B cell (primary cell): ENCODE measurements around the gene DNAJC11. TPM values are rescaled to one million over a fixed set of nuclear protein-coding genes. Genes with fewer than 3 reads are reported as not detected.

ENCODE experiments used
- ATAC-seq: fragments of 200-7000 bp; cut with Tn5 transposase; one replicate; pipeline ENCODE4 v1.10.0; 2021; ENCODE audit warnings: low read depth, mild to moderate bottlenecking, moderate number of reproducible peaks, moderate library complexity
- CTCF ChIA-PET: fragments of 350-600 bp; sonication (Branson Sonifier 250); formaldehyde crosslinking; loops from one replicate; lab custom pipeline; 2021; ENCODE audit warnings: antibody characterized with exemption, inconsistent platforms; lab: Charles Lee
- POLR2A ChIA-PET: fragments of 350-600 bp; sonication (Branson Sonifier 250); formaldehyde crosslinking; loops from one replicate; lab custom pipeline; 2021; ENCODE audit warnings: antibody characterized with exemption; lab: Charles Lee
- DNase-seq: peaks from one replicate; pipeline ENCODE4 v3.0.0; 2013
- H2AFZ ChIP-seq: 2 replicates; pipeline ENCODE4 v1.6.1; 2012; ENCODE audit warnings: mild to moderate bottlenecking, low read depth, low read length; ENCODE audit not compliant: insufficient read depth, poor library complexity, severe bottlenecking
- H3K27ac ChIP-seq, 2 donors: 1 replicate in 1 of 2; 2 replicates in 1 of 2; pipeline ENCODE4 v1.5.1; 2012 to 2013; ENCODE audit warnings: low read length in 2 of 2, mild to moderate bottlenecking in 2 of 2, moderate library complexity in 1 of 2
- H3K27me3 ChIP-seq, 4 experiments: fragments of 200-600 bp in 1 of 4; sonication (generic) in 1 of 4; replicated peaks in 1 of 4; 1 replicate in 2 of 4; 2 replicates in 2 of 4; pipeline versions ENCODE4 v1.6.1 to v1.7.0; 2013 to 2016; ENCODE audit warnings: low read length in 3 of 4, mild to moderate bottlenecking in 2 of 4, mixed read lengths in 1 of 4, moderate library complexity in 1 of 4; ENCODE audit not compliant: insufficient read depth in 4 of 4, control insufficient read depth in 3 of 4; ENCODE audit errors: control extremely low read depth in 1 of 4
- H3K36me3 ChIP-seq, 2 experiments: replicated peaks in 1 of 2; 1 replicate in 1 of 2; 2 replicates in 1 of 2; pipeline versions ENCODE4 v1.6.1 to v1.7.1; 2013; ENCODE audit warnings: low read length in 1 of 2; ENCODE audit not compliant: insufficient read depth in 2 of 2, control insufficient read depth in 1 of 2; ENCODE audit errors: control extremely low read depth in 1 of 2, extremely low read depth in 1 of 2
- H3K4me1 ChIP-seq, 2 donors: fragments of 200-600 bp in 1 of 2; sonication (generic) in 1 of 2; 1 replicate in 1 of 2; 2 replicates in 1 of 2; pipeline versions ENCODE4 v1.5.1 to v1.6.1; 2013 to 2017; ENCODE audit warnings: low read length in 2 of 2; ENCODE audit not compliant: control insufficient read depth in 2 of 2, insufficient read depth in 2 of 2
- H3K4me2 ChIP-seq: replicated peaks from 2 replicates; pipeline ENCODE3; 2012; ENCODE audit warnings: mild to moderate bottlenecking, low read depth, low read length; ENCODE audit not compliant: poor library complexity, severe bottlenecking
- H3K4me3 ChIP-seq, 5 experiments: fragments of 200-600 bp in 1 of 5; sonication (generic) in 1 of 5; 1 replicate in 3 of 5; 2 replicates in 2 of 5; pipeline versions ENCODE4 v1.5.1 to v1.7.0; 2011 to 2016; ENCODE audit warnings: low read length in 4 of 5, mild to moderate bottlenecking in 4 of 5, low read depth in 2 of 5, control low read depth in 1 of 5, moderate library complexity in 1 of 5; ENCODE audit not compliant: insufficient read depth in 1 of 5; ENCODE audit errors: control extremely low read depth in 1 of 5, extremely low read depth in 1 of 5
- H3K79me2 ChIP-seq: fragments of 200-600 bp; sonication (generic); one replicate; pipeline ENCODE4 v1.6.0; 2016; ENCODE audit warnings: low read length; ENCODE audit not compliant: control insufficient read depth, insufficient read depth
- H3K9ac ChIP-seq: fragments of 200-600 bp; sonication (generic); 2 replicates; pipeline ENCODE4 v1.6.1; 2017; ENCODE audit warnings: mild to moderate bottlenecking, low read length, moderate library complexity
- H3K9me3 ChIP-seq, 3 donors: one replicate each; pipeline versions ENCODE4 v1.6.1 to v1.7.1; 2013; ENCODE audit warnings: low read length in 2 of 3; ENCODE audit not compliant: control insufficient read depth in 2 of 3, insufficient read depth in 1 of 3; ENCODE audit errors: control extremely low read depth in 1 of 3
- H4K20me1 ChIP-seq: 2 replicates; pipeline ENCODE4 v1.6.0; 2012; ENCODE audit warnings: mild to moderate bottlenecking, low read length; ENCODE audit not compliant: insufficient read depth, control insufficient read depth, poor library complexity, severe bottlenecking
- H3K27ac Mint-ChIP-seq: one replicate; pipeline ENCODE4 v1.8.0; 2021; ENCODE audit warnings: mixed read lengths
- H3K27me3 Mint-ChIP-seq: one replicate; pipeline ENCODE4 v1.8.0; 2021; ENCODE audit warnings: mixed read lengths
- H3K4me1 Mint-ChIP-seq: one replicate; pipeline ENCODE4 v1.8.0; 2021; ENCODE audit warnings: mixed read lengths
- H3K4me3 Mint-ChIP-seq: one replicate; pipeline ENCODE4 v1.8.0; 2021; ENCODE audit warnings: mixed read lengths
- H3K9me3 Mint-ChIP-seq: one replicate; pipeline ENCODE4 v1.8.0; 2022; ENCODE audit warnings: mixed read lengths; ENCODE audit not compliant: insufficient read depth
- EZH2 ChIP-seq: IDR thresholded peaks from 2 replicates; pipeline ENCODE4 v1.6.1; 2012; ENCODE audit warnings: borderline replicate concordance, low read depth, mild to moderate bottlenecking, moderate library complexity, low read length; ENCODE audit not compliant: insufficient read depth, poor library complexity, severe bottlenecking
- WGBS: methylation state at CpG from one replicate; pipeline ENCODE4 v1.1.5; 2013; ENCODE audit warnings: missing lambda C conversion rate; ENCODE audit not compliant: insufficient coverage; 5-methylcytosine and 5-hydroxymethylcytosine counted together
- intact Hi-C: fragments of 100-400 bp; cut with micrococcal nuclease; formaldehyde crosslinking; loops from one replicate; pipeline ENCODE4 v1.10.0; 2022
- polyA plus RNA-seq: library from polyadenylated mRNA; depleted of rRNA; stranded (reverse); fragments of >200 nt; gene quantifications from 2 replicates; pipeline ENCODE4 v1.2.3, GENCODE V29; 2012
- total RNA-seq, 2 donors: library from RNA; stranded (reverse); fragments of 120-200 nt in 1 of 2; gene quantifications; 1 replicate in 1 of 2; 2 replicates in 1 of 2; pipeline versions ENCODE4 v1.2.3 to v1.2.4, GENCODE V29; 2013 to 2022
- TF ChIP-seq, protein P1 (sequence below): fragments of 200-600 bp; IDR thresholded peaks from one replicate; pipeline ENCODE4 v1.8.0; 2022; ENCODE audit warnings: antibody characterized with exemption, mild to moderate bottlenecking

The DNAJC11 gene
- total and polyA plus RNA-seq, 2 donors (not counting 1 experiment from before 2014, with no cell fraction given), result 29.2 to 51.6 TPM

DNA sequence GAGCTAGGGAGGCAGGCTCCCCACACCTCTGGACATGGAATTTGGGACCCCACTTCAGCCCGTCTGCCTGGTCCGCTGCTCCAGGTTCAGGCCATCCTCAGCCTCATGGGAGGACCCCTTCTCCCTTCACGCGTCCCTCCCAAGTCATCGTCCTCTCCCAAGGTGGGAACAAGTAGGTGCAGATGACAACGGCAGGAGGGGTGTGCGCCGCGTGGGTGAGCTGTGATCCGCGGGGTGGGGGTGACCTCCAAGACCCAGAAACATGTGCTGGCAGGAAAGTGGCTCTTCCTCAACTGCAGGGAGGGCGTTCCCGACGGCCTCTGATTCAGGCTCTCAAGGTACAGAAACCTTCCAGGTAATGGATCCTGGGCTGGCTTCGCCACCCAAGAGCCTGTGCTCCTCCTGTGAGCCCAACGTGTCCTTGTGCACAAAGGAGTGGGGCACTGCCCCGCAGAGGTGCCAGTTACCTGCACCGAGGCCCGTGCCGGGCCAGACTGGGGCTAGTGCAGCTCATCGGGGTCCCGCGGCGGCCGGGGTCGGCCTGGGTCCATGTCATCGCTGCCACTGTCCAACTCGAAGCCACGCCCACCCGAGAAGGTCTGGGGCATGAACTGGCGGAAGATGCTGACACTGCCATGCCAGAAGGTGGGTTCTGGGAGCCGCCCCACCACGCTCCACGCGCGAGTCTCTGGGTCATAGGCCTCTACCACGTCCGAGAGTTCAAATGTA lies 108.6 kb downstream of the DNAJC11 start:
- peaks cover 0 to 11% of the 10 kb centered on the region in 2 donors for H3K4me1 ChIP-seq
- no peak for DNase-seq
- TF ChIP-seq, protein P1, sequence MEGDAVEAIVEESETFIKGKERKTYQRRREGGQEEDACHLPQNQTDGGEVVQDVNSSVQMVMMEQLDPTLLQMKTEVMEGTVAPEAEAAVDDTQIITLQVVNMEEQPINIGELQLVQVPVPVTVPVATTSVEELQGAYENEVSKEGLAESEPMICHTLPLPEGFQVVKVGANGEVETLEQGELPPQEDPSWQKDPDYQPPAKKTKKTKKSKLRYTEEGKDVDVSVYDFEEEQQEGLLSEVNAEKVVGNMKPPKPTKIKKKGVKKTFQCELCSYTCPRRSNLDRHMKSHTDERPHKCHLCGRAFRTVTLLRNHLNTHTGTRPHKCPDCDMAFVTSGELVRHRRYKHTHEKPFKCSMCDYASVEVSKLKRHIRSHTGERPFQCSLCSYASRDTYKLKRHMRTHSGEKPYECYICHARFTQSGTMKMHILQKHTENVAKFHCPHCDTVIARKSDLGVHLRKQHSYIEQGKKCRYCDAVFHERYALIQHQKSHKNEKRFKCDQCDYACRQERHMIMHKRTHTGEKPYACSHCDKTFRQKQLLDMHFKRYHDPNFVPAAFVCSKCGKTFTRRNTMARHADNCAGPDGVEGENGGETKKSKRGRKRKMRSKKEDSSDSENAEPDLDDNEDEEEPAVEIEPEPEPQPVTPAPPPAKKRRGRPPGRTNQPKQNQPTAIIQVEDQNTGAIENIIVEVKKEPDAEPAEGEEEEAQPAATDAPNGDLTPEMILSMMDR, result no peak
- TF ChIP-seq EZH2, result no peak

DNA sequence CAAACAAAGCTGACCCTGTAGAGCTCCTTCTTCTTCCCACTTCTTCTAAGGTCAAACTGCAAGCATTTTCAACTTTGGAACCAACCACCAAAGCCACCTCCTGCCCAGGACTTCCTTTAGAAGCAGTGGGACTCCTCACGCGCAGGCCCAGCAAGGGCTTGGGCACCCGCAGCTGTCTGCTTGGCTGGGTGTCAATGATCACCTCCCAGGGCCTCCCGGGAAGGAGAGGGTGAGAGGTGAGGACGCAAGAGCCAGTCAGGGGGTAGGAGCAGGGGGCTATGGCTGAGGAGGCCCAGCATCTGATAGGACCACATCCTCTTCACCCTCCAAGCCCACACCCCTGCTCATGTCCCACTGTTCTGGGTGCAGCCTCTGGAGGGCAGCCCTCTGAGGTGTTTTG lies 109.2 kb downstream of the DNAJC11 start:
- Histone ChIP-seq H3K36me3 (peaks cover 0 to 76% of the 10 kb centered on the region in 2 experiments), H3K4me2 (no peak overlapping the region), H3K27me3 (no peaks in the 10 kb centered on the region), H2AFZ (no peak overlapping the region), H3K9ac (no peak overlapping the region), H3K79me2 (peaks cover 17% of the 10 kb centered on the region), H3K27ac (no peak overlapping the region), H3K4me1 (peaks cover 0 to 15% of the 10 kb centered on the region in 2 donors), H3K9me3 (no peaks in the 10 kb centered on the region), H3K4me3 (no peak overlapping the region), H4K20me1 (peaks cover 46% of the 10 kb centered on the region)
- TF ChIP-seq, protein P1, result no peak
- no peak for TF ChIP-seq EZH2
- no peak for ATAC-seq
- H3K27ac Mint-ChIP-seq, result no peak overlapping the region
- no CpG with 5 or more reads among the region's 5 CpGs for WGBS
- no peak for DNase-seq
- no peak overlapping the region for H3K4me3 Mint-ChIP-seq
- POLR2A ChIA-PET, result no interaction called here
- H3K9me3 Mint-ChIP-seq, result no peaks in the 10 kb centered on the region
- peaks cover 10% of the 10 kb centered on the region for H3K4me1 Mint-ChIP-seq
- CTCF ChIA-PET, result no interaction called here
- intact Hi-C loops, result no loop called here
- H3K27me3 Mint-ChIP-seq, result no peaks in the 10 kb centered on the region

More for the DNA sequence above, 108.6 kb downstream of the DNAJC11 start:
- ChIA-PET POLR2A (interaction anchor here (0.6 kb wide), 1 partner anchor 31 kb away, joined by 6 read pairs; no protein-coding TSS in a partner anchor), CTCF (no interaction called here)
- Histone ChIP-seq H4K20me1 (peaks cover 52% of the 10 kb centered on the region), H3K4me2 (no peak overlapping the region), H3K27ac (no peak overlapping the region), H3K9me3 (no peaks in the 10 kb centered on the region), H3K79me2 (peaks cover 23% of the 10 kb centered on the region), H3K4me3 (no peak overlapping the region), H3K9ac (no peak overlapping the region), H2AFZ (no peak overlapping the region), H3K36me3 (peaks cover 0 to 76% of the 10 kb centered on the region in 2 experiments), H3K27me3 (no peaks in the 10 kb centered on the region)
- intact Hi-C loops, result no loop called here
- Mint-ChIP-seq H3K27ac (no peak overlapping the region), H3K4me3 (no peak overlapping the region), H3K9me3 (no peaks in the 10 kb centered on the region), H3K27me3 (no peaks in the 10 kb centered on the region), H3K4me1 (peaks cover 6% of the 10 kb centered on the region)
- 97% methylated on average over 34 of the region's 38 CpGs for WGBS
- ATAC-seq, result no peak
